NCI-H146 (cell line): Measurements from ENCODE around the gene NR2F6.
A peak's percentile ranks its signal among the peaks of the same experiment; 100 is the strongest.
"Not testable (repeated sequence)": the region's sequence is repeated elsewhere in the genome, so short reads cannot be mapped to it uniquely, and the experiment has no call there.

ENCODE experiments used
- DNase-seq: peaks from one replicate; lab custom pipeline; 2025; lab: John Stamatoyannopoulos, UW

Gene NR2F6

GRCh38 chr19:17245535-17245984 is at the start of gene NR2F6:
Gene NR2F6 (minus strand): TSS chr19:17245919. CDS start chr19:17245220, 699 bp downstream.
- peak; percentile 53 for DNase-seq

GRCh38 chr19:17294051-17294891 is 48.6 kb upstream of the NR2F6 start:
- peak; percentile 14 for DNase-seq

- DNase-seq, result no peak
Observed at GRCh38 chr19:17293605-17294004, 47.9 kb upstream of the NR2F6 start.

GRCh38 chr19:17292301-17293074 is 46.8 kb upstream of the NR2F6 start:
- peak; percentile 92 for DNase-seq

GRCh38 chr19:17289489-17289888 is 43.8 kb upstream of the NR2F6 start:
- DNase-seq, result peak; percentile 74

- DNase-seq, result no peak
Observed at GRCh38 chr19:17286752-17287151, 41.0 kb upstream of the NR2F6 start.

- no peak for DNase-seq
Observed at GRCh38 chr19:17286263-17286662, 40.5 kb upstream of the NR2F6 start.

- DNase-seq, result no peak
Observed at GRCh38 chr19:17285415-17286135, 39.9 kb upstream of the NR2F6 start.

GRCh38 chr19:17283504-17283996 is 37.8 kb upstream of the NR2F6 start:
- DNase-seq, result no peak

GRCh38 chr19:17282488-17283125 is 36.9 kb upstream of the NR2F6 start:
- DNase-seq, result peak; percentile 94

- peak; percentile 78 for DNase-seq
Observed at GRCh38 chr19:17281391-17282304, 35.9 kb upstream of the NR2F6 start, which contains the start of gene ANKLE1. Gene ANKLE1 (plus strand): TSS chr19:17281901. CDS start chr19:17281921, 20 bp downstream.

GRCh38 chr19:17279436-17279835 is 33.7 kb upstream of the NR2F6 start:
- no peak for DNase-seq

GRCh38 chr19:17275441-17276175 is 29.9 kb upstream of the NR2F6 start:
- no peak for DNase-seq

GRCh38 chr19:17274892-17275291 is 29.2 kb upstream of the NR2F6 start:
- not testable (repeated sequence) for DNase-seq

GRCh38 chr19:17268754-17269153 is 23.0 kb upstream of the NR2F6 start:
- DNase-seq, result no peak

GRCh38 chr19:17266975-17267788 is 21.5 kb upstream of the NR2F6 start, which contains the start of gene BABAM1:
Gene BABAM1 (plus strand): TSS chr19:17267443. CDS start chr19:17268807, 1,364 bp downstream.
- DNase-seq, result peak; percentile 98

GRCh38 chr19:17266589-17266974 is 20.9 kb upstream of the NR2F6 start:
- DNase-seq, result no peak

GRCh38 chr19:17266026-17266425 is 20.3 kb upstream of the NR2F6 start:
- no peak for DNase-seq

GRCh38 chr19:17264641-17264979 is 18.9 kb upstream of the NR2F6 start, which contains the start of gene USHBP1:
Gene USHBP1 (minus strand): TSS chr19:17264745. CDS start chr19:17264299, 446 bp downstream.
- no peak for DNase-seq
